Measurements from ENCODE around the gene CEP112.

CEP112 gene

GRCh38 chr17:65900216-65900615 is 291.7 kb downstream of the CEP112 start:
- no peak for TF ChIP-seq CTCF (IDR thresholded peaks at IDR 0.05)
- intact Hi-C loops (cut with DNase I; ENCODE audit: low total_unique reads), result no loop called here
- Histone ChIP-seq H3K27me3 (no peaks in the 10 kb centered on the region), H3K4me1 (no peaks in the 10 kb centered on the region), H3K36me3 (no peaks in the 10 kb centered on the region), H3K9me3 (no peaks in the 10 kb centered on the region), H3K4me3 (no peak overlapping the region), H3K27ac (no peak overlapping the region)
- DNase-seq, result no peak

GRCh38 chr17:65898651-65899050 is 293.3 kb downstream of the CEP112 start:
- intact Hi-C loops (cut with DNase I; ENCODE audit: low total_unique reads), result no loop called here

GRCh38 chr17:65896889-65897288 is 295.0 kb downstream of the CEP112 start:
- Histone ChIP-seq H3K27ac (no peak overlapping the region), H3K4me3 (no peak overlapping the region), H3K9me3 (no peaks in the 10 kb centered on the region), H3K4me1 (no peaks in the 10 kb centered on the region), H3K27me3 (no peaks in the 10 kb centered on the region), H3K36me3 (no peaks in the 10 kb centered on the region)
- intact Hi-C loops (cut with DNase I; ENCODE audit: low total_unique reads), result no loop called here
- TF ChIP-seq CTCF (IDR thresholded peaks at IDR 0.05), result no peak
- no peak for DNase-seq

More at GRCh38 chr17:65898651-65899050, 293.3 kb downstream of the CEP112 start:
- H3K9me3 ChIP-seq, result no peaks in the 10 kb centered on the region
- H3K4me1 ChIP-seq, result no peaks in the 10 kb centered on the region
- no peak for TF ChIP-seq CTCF (IDR thresholded peaks at IDR 0.05)
- no peak overlapping the region for H3K27ac ChIP-seq
- no peaks in the 10 kb centered on the region for H3K36me3 ChIP-seq
- no peak for DNase-seq
- no peak overlapping the region for H3K4me3 ChIP-seq
- H3K27me3 ChIP-seq, result no peaks in the 10 kb centered on the region

- no peak for DNase-seq
- no peaks in the 10 kb centered on the region for H3K27me3 ChIP-seq
- H3K36me3 ChIP-seq, result no peaks in the 10 kb centered on the region
- intact Hi-C loops (cut with DNase I; ENCODE audit: low total_unique reads), result no loop called here
- no peaks in the 10 kb centered on the region for H3K4me1 ChIP-seq
- no peak for TF ChIP-seq CTCF (IDR thresholded peaks at IDR 0.05)
- H3K9me3 ChIP-seq, result no peaks in the 10 kb centered on the region
- H3K4me3 ChIP-seq, result no peak overlapping the region
- no peak overlapping the region for H3K27ac ChIP-seq
Measured at GRCh38 chr17:65895969-65896368, 296.0 kb downstream of the CEP112 start.

- Histone ChIP-seq H3K4me3 (no peak overlapping the region), H3K27me3 (no peaks in the 10 kb centered on the region), H3K4me1 (no peaks in the 10 kb centered on the region), H3K9me3 (no peaks in the 10 kb centered on the region), H3K36me3 (no peaks in the 10 kb centered on the region), H3K27ac (no peak overlapping the region)
- intact Hi-C loops (cut with DNase I; ENCODE audit: low total_unique reads), result no loop called here
- no peak for DNase-seq
- no peak for TF ChIP-seq CTCF (IDR thresholded peaks at IDR 0.05)
Measured at GRCh38 chr17:65893692-65894279, 298.1 kb downstream of the CEP112 start.

- Histone ChIP-seq H3K4me1 (no peaks in the 10 kb centered on the region), H3K27ac (no peak overlapping the region), H3K27me3 (no peaks in the 10 kb centered on the region), H3K4me3 (no peak overlapping the region), H3K9me3 (no peaks in the 10 kb centered on the region), H3K36me3 (no peaks in the 10 kb centered on the region)
- intact Hi-C loops (cut with DNase I; ENCODE audit: low total_unique reads), result no loop called here
- DNase-seq, result no peak
- no peak for TF ChIP-seq CTCF (IDR thresholded peaks at IDR 0.05)
Measured at GRCh38 chr17:65892912-65893377, 299.0 kb downstream of the CEP112 start.
